ENCODE measurements around the gene PARS2. TPM values are rescaled to one million over a fixed set of nuclear protein-coding genes. Genes with fewer than 3 reads are reported as not detected.

The PARS2 gene
- total and polyA plus RNA-seq, 10 donors, result 0.96 to 3.8 (median 3.1) TPM

- H3K4me3 ChIP-seq, result no peak overlapping the region
- DNase-seq, result peak; percentile 68
- TF ChIP-seq POLR2AphosphoS5 (IDR thresholded peaks at IDR 0.05) (no peak), POLR2A (IDR thresholded peaks at IDR 0.05) (no peak)
Observed at GRCh38 chr1:54795841-54796468, 31.6 kb upstream of the PARS2 start.

GRCh38 chr1:54795356-54795665, 31.0 kb upstream of the PARS2 start:
- peak; percentile 24 for DNase-seq
- TF ChIP-seq CTCF (IDR thresholded peaks at IDR 0.05 in 8 of 11, conservative IDR thresholded peaks at IDR 0.05 in 3 of 11) (no peak), POLR2AphosphoS5 (IDR thresholded peaks at IDR 0.05) (no peak), POLR2A (IDR thresholded peaks at IDR 0.05) (no peak)
- Histone ChIP-seq H3K4me1 (peaks cover 2 to 26% (median 16%) of the 10 kb centered on the region in 6 donors), H3K27ac (no peak overlapping the region), H3K4me3 (no peak overlapping the region), H3K36me3 (peaks cover 0 to 27% (median 0%) of the 10 kb centered on the region in 6 donors), H3K27me3 (replicated peaks in 1 of 7) (peaks cover 0 to 5% (median 1%) of the 10 kb centered on the region in 7 donors), H3K9me3 (peaks cover 0 to 16% (median 12%) of the 10 kb centered on the region in 8 donors)
- intact Hi-C loops (cut with DNase I; ENCODE audit: low total_unique reads), result no loop called here
- 67 to 90% (median 81%) methylated on average over 4 of the region's 4 CpGs for WGBS, 5 donors

More at GRCh38 chr1:54795841-54796468, 31.6 kb upstream of the PARS2 start:
- H3K27me3 ChIP-seq (replicated peaks in 1 of 7), result peaks cover 0 to 11% (median 8%) of the 10 kb centered on the region in 7 donors
- peaks cover 0 to 27% (median 0%) of the 10 kb centered on the region in 6 donors for H3K36me3 ChIP-seq
- H3K27ac ChIP-seq, result no peak overlapping the region
- H3K4me1 ChIP-seq, result peaks cover 3 to 33% (median 23%) of the 10 kb centered on the region in 6 donors
- H3K9me3 ChIP-seq, result peaks cover 0 to 16% (median 12%) of the 10 kb centered on the region in 8 donors
- intact Hi-C loops (cut with DNase I; ENCODE audit: low total_unique reads), result no loop called here
- WGBS, 5 donors, result 91 to 94% (median 92%) methylated on average over 18 of the region's 18 CpGs

GRCh38 chr1:54794451-54795355, 30.4 kb upstream of the PARS2 start:
- Histone ChIP-seq H3K4me3 (no peak overlapping the region), H3K36me3 (peaks cover 0 to 27% (median 0%) of the 10 kb centered on the region in 6 donors), H3K27me3 (replicated peaks in 1 of 7) (no peaks in the 10 kb centered on the region), H3K4me1 (peaks cover 0 to 20% (median 10%) of the 10 kb centered on the region in 6 donors), H3K27ac (no peak overlapping the region), H3K9me3 (peaks cover 0 to 16% (median 12%) of the 10 kb centered on the region in 8 donors)
- DNase-seq, result peak; percentile 49
- intact Hi-C loops (cut with DNase I; ENCODE audit: low total_unique reads), result no loop called here
- WGBS, 5 donors, result 69 to 80% (median 74%) methylated on average over 3 to 4 of the region's 4 CpGs
- TF ChIP-seq POLR2AphosphoS5 (IDR thresholded peaks at IDR 0.05) (no peak), CTCF (IDR thresholded peaks at IDR 0.05 in 8 of 11, conservative IDR thresholded peaks at IDR 0.05 in 3 of 11) (no peak), POLR2A (IDR thresholded peaks at IDR 0.05) (no peak)

- peaks cover 0 to 28% (median 0%) of the 10 kb centered on the region in 6 donors for H3K36me3 ChIP-seq
- no peak for DNase-seq
- intact Hi-C loops (cut with DNase I; ENCODE audit: low total_unique reads), result no loop called here
- H3K9me3 ChIP-seq, result peaks cover 0 to 16% (median 12%) of the 10 kb centered on the region in 8 donors
- TF ChIP-seq CTCF (IDR thresholded peaks at IDR 0.05 in 8 of 11, conservative IDR thresholded peaks at IDR 0.05 in 3 of 11) (no peak), POLR2A (IDR thresholded peaks at IDR 0.05) (no peak), POLR2AphosphoS5 (IDR thresholded peaks at IDR 0.05) (no peak)
- peaks cover 0 to 3% (median 0%) of the 10 kb centered on the region in 7 donors for H3K27me3 ChIP-seq (replicated peaks in 1 of 7)
- H3K4me3 ChIP-seq, result no peak overlapping the region
- H3K27ac ChIP-seq, result no peak overlapping the region
- H3K4me1 ChIP-seq, result peaks cover 0 to under 1% (median 0%) of the 10 kb centered on the region in 6 donors
- 69 to 85% (median 80%) methylated on average over 6 to 7 of the region's 7 CpGs for WGBS, 5 donors
Observed at GRCh38 chr1:54792686-54793282, 28.5 kb upstream of the PARS2 start.
